Mammary microvascular endothelial cell (primary cell): Measurements from ENCODE around the gene SERP2. TPM values are rescaled to one million over a fixed set of nuclear protein-coding genes. Genes with fewer than 3 reads are reported as not detected.

ENCODE experiments used
- total RNA-seq: library from RNA; depleted of rRNA; stranded (reverse); fragments of >200 nt; gene quantifications from 2 replicates; pipeline ENCODE4 v1.2.3, GENCODE V29; 2015

Gene SERP2
- 0.25 TPM in 1 of 2 replicates, not detected in the other for total RNA-seq

DNA sequence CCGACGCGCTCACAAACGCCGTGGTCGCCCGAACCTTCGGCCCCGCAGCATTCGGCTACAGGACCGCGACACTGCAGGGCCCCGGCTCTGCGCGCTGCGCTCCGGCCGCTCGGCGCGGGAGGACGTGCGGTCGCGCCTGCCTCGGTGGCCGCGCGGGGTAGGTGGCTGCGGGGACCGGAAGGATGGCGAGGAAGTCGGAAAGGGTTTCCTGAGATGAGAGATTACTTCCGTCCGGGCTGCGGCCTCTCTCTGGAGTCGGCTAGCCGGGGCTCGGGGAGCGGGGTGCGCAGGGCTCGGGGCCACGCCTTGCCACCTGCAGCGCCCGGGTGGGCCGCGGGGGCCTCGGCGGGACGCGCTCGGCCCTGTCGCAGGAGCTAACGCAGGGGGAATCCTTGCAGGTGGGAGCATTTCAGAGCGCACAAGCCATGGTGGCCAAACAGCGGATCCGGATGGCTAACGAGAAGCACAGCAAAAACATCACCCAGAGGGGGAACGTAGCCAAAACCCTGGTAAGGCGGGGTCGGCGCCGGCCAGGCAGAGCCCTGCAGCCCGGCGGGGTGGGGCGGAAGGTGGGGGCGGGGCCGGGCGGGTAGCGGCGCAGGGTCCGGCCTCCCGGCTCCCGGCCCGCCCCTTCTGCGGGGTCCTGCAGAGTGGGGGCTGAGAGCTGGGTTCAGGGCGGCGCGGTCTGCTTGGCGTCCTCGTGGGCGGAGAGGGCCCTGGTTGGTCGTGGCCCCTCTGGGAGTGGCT lies at the start of gene SERP2:
Gene SERP2 (plus strand): TSS at position 224 of the 747 bp plus-strand sequence. CDS start 202 bp downstream, at position 426.

Other genes with a start within 250 kb of the SERP2 start
- 53.8 and 57.4 TPM in 2 replicates for gene TSC22D1, start 202.5 kb downstream of the SERP2 start, total RNA-seq